Measurements from ENCODE around the gene THEMIS2.
"Not testable (repeated sequence)": the region's sequence is repeated elsewhere in the genome, so short reads cannot be mapped to it uniquely, and the experiment has no call there.

THEMIS2 gene
- long read RNA-seq, transcript THEMIS2-202 (6 exons, 2,687 nt), result major isoform, 22 of 32 reads
- long read RNA-seq, partial matches to known transcripts, result 3 of 32 reads
- long read RNA-seq, other reads (novel, unspliced or antisense), result 4 of 32 reads

DNA sequence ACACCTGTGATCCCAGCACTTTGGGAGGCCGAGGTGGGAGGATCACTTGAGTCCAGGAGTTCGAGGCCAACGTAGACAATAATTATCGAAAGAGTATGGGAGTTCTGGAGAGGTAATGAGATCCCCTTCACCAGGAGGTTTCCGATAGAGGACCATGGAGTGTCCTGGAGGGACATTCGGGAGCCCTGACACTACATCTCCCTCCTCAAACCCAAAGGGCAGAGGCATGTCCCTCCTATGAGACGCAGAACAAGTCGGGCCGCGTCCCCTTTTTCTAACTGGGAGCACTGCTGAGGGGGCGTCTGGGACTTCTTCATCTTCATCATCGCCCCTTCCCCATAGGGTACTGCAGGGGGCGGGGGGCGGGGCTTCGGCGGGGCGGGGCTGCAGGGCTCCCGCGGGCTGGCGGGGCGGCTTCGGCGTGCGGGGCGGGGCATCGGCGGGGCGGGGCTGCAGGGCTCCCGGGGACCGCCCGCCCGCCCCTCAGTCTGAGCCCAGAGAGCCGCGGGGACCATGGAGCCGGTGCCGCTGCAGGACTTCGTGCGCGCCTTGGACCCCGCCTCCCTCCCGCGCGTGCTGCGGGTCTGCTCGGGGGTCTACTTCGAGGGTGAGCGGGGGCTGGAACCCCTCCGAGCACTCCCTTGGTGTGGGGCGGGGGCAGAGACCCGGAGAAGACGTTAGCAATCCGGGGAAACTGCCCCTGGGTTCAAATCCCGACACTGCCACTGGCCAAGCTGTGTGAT is at the start of gene THEMIS2:
THEMIS2 (plus strand) TSS at position 486 of the 743 bp plus-strand sequence; CDS start at position 514, 28 bp downstream.
- peak within 1 kb of the TSS; percentile 95 for H3K4me3 ChIP-seq (replicated peaks; ENCODE audit: insufficient read depth, low read length)
- H3K27ac ChIP-seq (replicated peaks), result peak within 1 kb of the TSS; percentile 82
- peak; percentile 62 to 63 for DNase-seq (ENCODE audit: low read depth in 1 of 2, low spot score in 1 of 2)
- TF ChIP-seq SPI1 (IDR thresholded peaks at IDR 0.05; ENCODE audit: borderline replicate concordance, low read depth), result no peak
- TF ChIP-seq, protein P1, sequence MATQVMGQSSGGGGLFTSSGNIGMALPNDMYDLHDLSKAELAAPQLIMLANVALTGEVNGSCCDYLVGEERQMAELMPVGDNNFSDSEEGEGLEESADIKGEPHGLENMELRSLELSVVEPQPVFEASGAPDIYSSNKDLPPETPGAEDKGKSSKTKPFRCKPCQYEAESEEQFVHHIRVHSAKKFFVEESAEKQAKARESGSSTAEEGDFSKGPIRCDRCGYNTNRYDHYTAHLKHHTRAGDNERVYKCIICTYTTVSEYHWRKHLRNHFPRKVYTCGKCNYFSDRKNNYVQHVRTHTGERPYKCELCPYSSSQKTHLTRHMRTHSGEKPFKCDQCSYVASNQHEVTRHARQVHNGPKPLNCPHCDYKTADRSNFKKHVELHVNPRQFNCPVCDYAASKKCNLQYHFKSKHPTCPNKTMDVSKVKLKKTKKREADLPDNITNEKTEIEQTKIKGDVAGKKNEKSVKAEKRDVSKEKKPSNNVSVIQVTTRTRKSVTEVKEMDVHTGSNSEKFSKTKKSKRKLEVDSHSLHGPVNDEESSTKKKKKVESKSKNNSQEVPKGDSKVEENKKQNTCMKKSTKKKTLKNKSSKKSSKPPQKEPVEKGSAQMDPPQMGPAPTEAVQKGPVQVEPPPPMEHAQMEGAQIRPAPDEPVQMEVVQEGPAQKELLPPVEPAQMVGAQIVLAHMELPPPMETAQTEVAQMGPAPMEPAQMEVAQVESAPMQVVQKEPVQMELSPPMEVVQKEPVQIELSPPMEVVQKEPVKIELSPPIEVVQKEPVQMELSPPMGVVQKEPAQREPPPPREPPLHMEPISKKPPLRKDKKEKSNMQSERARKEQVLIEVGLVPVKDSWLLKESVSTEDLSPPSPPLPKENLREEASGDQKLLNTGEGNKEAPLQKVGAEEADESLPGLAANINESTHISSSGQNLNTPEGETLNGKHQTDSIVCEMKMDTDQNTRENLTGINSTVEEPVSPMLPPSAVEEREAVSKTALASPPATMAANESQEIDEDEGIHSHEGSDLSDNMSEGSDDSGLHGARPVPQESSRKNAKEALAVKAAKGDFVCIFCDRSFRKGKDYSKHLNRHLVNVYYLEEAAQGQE (IDR thresholded peaks at IDR 0.05; ENCODE audit: insufficient replicate concordance, low read depth), result no peak
- no peak for TF ChIP-seq POLR2AphosphoS5 (IDR thresholded peaks at IDR 0.05; ENCODE audit: low read depth)
- TF ChIP-seq GABPA (IDR thresholded peaks at IDR 0.05; ENCODE audit: low read depth), result no peak
- TF ChIP-seq, protein P2, sequence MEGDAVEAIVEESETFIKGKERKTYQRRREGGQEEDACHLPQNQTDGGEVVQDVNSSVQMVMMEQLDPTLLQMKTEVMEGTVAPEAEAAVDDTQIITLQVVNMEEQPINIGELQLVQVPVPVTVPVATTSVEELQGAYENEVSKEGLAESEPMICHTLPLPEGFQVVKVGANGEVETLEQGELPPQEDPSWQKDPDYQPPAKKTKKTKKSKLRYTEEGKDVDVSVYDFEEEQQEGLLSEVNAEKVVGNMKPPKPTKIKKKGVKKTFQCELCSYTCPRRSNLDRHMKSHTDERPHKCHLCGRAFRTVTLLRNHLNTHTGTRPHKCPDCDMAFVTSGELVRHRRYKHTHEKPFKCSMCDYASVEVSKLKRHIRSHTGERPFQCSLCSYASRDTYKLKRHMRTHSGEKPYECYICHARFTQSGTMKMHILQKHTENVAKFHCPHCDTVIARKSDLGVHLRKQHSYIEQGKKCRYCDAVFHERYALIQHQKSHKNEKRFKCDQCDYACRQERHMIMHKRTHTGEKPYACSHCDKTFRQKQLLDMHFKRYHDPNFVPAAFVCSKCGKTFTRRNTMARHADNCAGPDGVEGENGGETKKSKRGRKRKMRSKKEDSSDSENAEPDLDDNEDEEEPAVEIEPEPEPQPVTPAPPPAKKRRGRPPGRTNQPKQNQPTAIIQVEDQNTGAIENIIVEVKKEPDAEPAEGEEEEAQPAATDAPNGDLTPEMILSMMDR (IDR thresholded peaks at IDR 0.05; ENCODE audit: insufficient read depth, low read length), result no peak
- H3K27me3 ChIP-seq (ENCODE audit: insufficient read depth, poor library complexity, severe bottlenecking), result no peaks in the 10 kb centered on the region

GRCh38 chr1:27823784-27824183 is 48.6 kb upstream of the THEMIS2 start:
- H3K4me3 ChIP-seq (replicated peaks; ENCODE audit: insufficient read depth, low read length), result no peak overlapping the region
- no peaks in the 10 kb centered on the region for H3K27me3 ChIP-seq (ENCODE audit: insufficient read depth, poor library complexity, severe bottlenecking)
- H3K27ac ChIP-seq (replicated peaks), result no peak overlapping the region
- no peak for TF ChIP-seq POLR2AphosphoS5 (IDR thresholded peaks at IDR 0.05; ENCODE audit: low read depth)
- TF ChIP-seq, protein P1 (IDR thresholded peaks at IDR 0.05; ENCODE audit: insufficient replicate concordance, low read depth), result no peak
- no peak for TF ChIP-seq SPI1 (IDR thresholded peaks at IDR 0.05; ENCODE audit: borderline replicate concordance, low read depth)
- TF ChIP-seq, protein P2 (IDR thresholded peaks at IDR 0.05; ENCODE audit: insufficient read depth, low read length), result no peak
- TF ChIP-seq GABPA (IDR thresholded peaks at IDR 0.05; ENCODE audit: low read depth), result no peak
- no peak for DNase-seq (ENCODE audit: low read depth in 1 of 2, low spot score in 1 of 2)

GRCh38 chr1:27824411-27824810 is 47.9 kb upstream of the THEMIS2 start:
- H3K27ac ChIP-seq (replicated peaks), result no peak overlapping the region
- no peak for TF ChIP-seq SPI1 (IDR thresholded peaks at IDR 0.05; ENCODE audit: borderline replicate concordance, low read depth)
- no peak for TF ChIP-seq POLR2AphosphoS5 (IDR thresholded peaks at IDR 0.05; ENCODE audit: low read depth)
- TF ChIP-seq, protein P2 (IDR thresholded peaks at IDR 0.05; ENCODE audit: insufficient read depth, low read length), result no peak
- TF ChIP-seq GABPA (IDR thresholded peaks at IDR 0.05; ENCODE audit: low read depth), result no peak
- no peak for DNase-seq (ENCODE audit: low read depth in 1 of 2, low spot score in 1 of 2)
- H3K4me3 ChIP-seq (replicated peaks; ENCODE audit: insufficient read depth, low read length), result no peak overlapping the region
- no peaks in the 10 kb centered on the region for H3K27me3 ChIP-seq (ENCODE audit: insufficient read depth, poor library complexity, severe bottlenecking)

- H3K27ac ChIP-seq (replicated peaks), result peak overlapping the region; percentile 94
- H3K27me3 ChIP-seq (ENCODE audit: insufficient read depth, poor library complexity, severe bottlenecking); DNase-seq (ENCODE audit: low read depth in 1 of 2, low spot score in 1 of 2); H3K4me3 ChIP-seq (replicated peaks; ENCODE audit: insufficient read depth, low read length): not testable (repeated sequence)
These were observed 42.9 kb upstream of the THEMIS2 start for GRCh38 chr1:27829339-27829960.

Data from HL-60 (cell line).